ENCODE measurements around the gene ROBO4. TPM values are rescaled to one million over a fixed set of nuclear protein-coding genes. Genes with fewer than 3 reads are reported as not detected.

ROBO4 gene
- total and polyA plus RNA-seq, 7 donors = 5.4 to 17.5 (median 14.9) TPM

- Histone ChIP-seq H3K4me1 (peaks cover 5% of the 10 kb centered on the region), H3K27ac (no peak overlapping the region), H3K27me3 (ENCODE audit: insufficient read depth in 3 of 3, low read length in 2 of 3) (peaks cover 0 to 2% (median 0%) of the 10 kb centered on the region in 3 donors), H3K36me3 (ENCODE audit: insufficient read depth in 1 of 2, low read depth in 1 of 2) (peaks cover 0 to 5% of the 10 kb centered on the region in 2 donors), H3K4me3 (peak overlapping the region; percentile 57), H3K9me3 (no peaks in the 10 kb centered on the region)
- TF ChIP-seq, protein P1, sequence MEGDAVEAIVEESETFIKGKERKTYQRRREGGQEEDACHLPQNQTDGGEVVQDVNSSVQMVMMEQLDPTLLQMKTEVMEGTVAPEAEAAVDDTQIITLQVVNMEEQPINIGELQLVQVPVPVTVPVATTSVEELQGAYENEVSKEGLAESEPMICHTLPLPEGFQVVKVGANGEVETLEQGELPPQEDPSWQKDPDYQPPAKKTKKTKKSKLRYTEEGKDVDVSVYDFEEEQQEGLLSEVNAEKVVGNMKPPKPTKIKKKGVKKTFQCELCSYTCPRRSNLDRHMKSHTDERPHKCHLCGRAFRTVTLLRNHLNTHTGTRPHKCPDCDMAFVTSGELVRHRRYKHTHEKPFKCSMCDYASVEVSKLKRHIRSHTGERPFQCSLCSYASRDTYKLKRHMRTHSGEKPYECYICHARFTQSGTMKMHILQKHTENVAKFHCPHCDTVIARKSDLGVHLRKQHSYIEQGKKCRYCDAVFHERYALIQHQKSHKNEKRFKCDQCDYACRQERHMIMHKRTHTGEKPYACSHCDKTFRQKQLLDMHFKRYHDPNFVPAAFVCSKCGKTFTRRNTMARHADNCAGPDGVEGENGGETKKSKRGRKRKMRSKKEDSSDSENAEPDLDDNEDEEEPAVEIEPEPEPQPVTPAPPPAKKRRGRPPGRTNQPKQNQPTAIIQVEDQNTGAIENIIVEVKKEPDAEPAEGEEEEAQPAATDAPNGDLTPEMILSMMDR (IDR thresholded peaks at IDR 0.05) = no peak
- 83 to 90% (median 89%) methylated on average over 14 of the region's 14 CpGs for WGBS, 3 donors
- ATAC-seq (no peak), DNase-seq (no peak)
- intact Hi-C loops (cut with DNase I) = no loop called here
Observed at GRCh38 chr11:124893781-124894401, 3.8 kb downstream of the ROBO4 start.

- H3K27ac ChIP-seq = no peak overlapping the region
- H3K4me3 ChIP-seq = peak overlapping the region; percentile 11
- H3K36me3 ChIP-seq (ENCODE audit: insufficient read depth in 1 of 2, low read depth in 1 of 2) = peaks cover 0 to 5% of the 10 kb centered on the region in 2 donors
- peaks cover 5% of the 10 kb centered on the region for H3K4me1 ChIP-seq
- TF ChIP-seq, protein P1 (IDR thresholded peaks at IDR 0.05) = no peak
- intact Hi-C loops (cut with DNase I) = no loop called here
- DNase-seq = no peak
- no peaks in the 10 kb centered on the region for H3K9me3 ChIP-seq
- peaks cover 0 to 6% (median 2%) of the 10 kb centered on the region in 3 donors for H3K27me3 ChIP-seq (ENCODE audit: insufficient read depth in 3 of 3, low read length in 2 of 3)
- WGBS, 3 donors = 62 to 74% (median 67%) methylated on average over 9 of the region's 9 CpGs
- no peak for ATAC-seq
Observed at GRCh38 chr11:124892750-124893454, 4.8 kb downstream of the ROBO4 start.

GRCh38 chr11:124892146-124892545, 5.5 kb downstream of the ROBO4 start:
- Histone ChIP-seq H3K27ac (no peak overlapping the region), H3K4me1 (peaks cover 5% of the 10 kb centered on the region), H3K9me3 (no peaks in the 10 kb centered on the region), H3K36me3 (ENCODE audit: insufficient read depth in 1 of 2, low read depth in 1 of 2) (peaks cover 0 to 5% of the 10 kb centered on the region in 2 donors), H3K4me3 (no peak overlapping the region), H3K27me3 (ENCODE audit: insufficient read depth in 3 of 3, low read length in 2 of 3) (peaks cover 0 to 6% (median 0%) of the 10 kb centered on the region in 3 donors)
- DNase-seq = no peak
- TF ChIP-seq, protein P1 (IDR thresholded peaks at IDR 0.05) = no peak
- 74 to 79% (median 79%) methylated on average over 2 of the region's 2 CpGs for WGBS, 3 donors
- ATAC-seq = no peak
- intact Hi-C loops (cut with DNase I) = no loop called here

DNA sequence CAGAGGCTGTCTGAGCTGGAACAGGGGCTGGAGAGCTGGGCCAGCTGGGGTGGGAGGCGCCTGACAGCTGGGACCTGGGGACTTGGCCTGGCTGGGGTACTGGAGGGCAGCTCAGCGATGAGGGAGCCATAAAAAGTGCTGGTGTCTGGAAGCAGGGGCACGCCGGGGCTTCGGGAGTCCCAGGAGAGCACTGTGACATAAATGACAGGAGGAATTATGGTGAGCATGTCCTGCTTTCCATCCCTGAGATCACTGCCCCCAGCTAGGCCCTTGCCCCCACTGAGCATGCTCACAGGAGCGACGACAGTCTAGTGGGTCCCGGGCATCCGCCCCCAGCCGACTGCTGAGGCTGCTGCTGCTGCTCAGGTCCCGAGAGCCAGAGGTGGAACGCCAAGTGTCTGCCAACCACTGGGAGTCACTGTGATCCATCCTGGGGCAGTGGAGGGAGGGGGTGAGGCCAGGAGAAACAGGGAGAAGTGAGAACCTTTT, 6.2 kb downstream of the ROBO4 start:
- ATAC-seq (peak in 3 of 4 donors; percentile 28 to 39 (median 35)), DNase-seq (peak in 1 of 2 donors; percentile 68)
- Histone ChIP-seq H3K27me3 (ENCODE audit: insufficient read depth in 3 of 3, low read length in 2 of 3) (peaks cover 0 to 6% (median 0%) of the 10 kb centered on the region in 3 donors), H3K9me3 (no peaks in the 10 kb centered on the region), H3K4me3 (no peak overlapping the region), H3K4me1 (peaks cover 5% of the 10 kb centered on the region), H3K27ac (no peak overlapping the region), H3K36me3 (ENCODE audit: insufficient read depth in 1 of 2, low read depth in 1 of 2) (peaks cover 0 to 5% of the 10 kb centered on the region in 2 donors)
- 15 to 21% (median 17%) methylated on average over 12 of the region's 12 CpGs for WGBS, 3 donors
- TF ChIP-seq, protein P1 (IDR thresholded peaks at IDR 0.05) = no peak
- intact Hi-C loops (cut with DNase I) = no loop called here

Measured in psoas muscle (tissue), 8 donors.